IMR-90 (cell line): ENCODE data around the gene GALNT3. TPM values are rescaled to one million over a fixed set of nuclear protein-coding genes. Genes with fewer than 3 reads are reported as not detected.
A peak's percentile ranks its signal among the peaks of the same experiment; 100 is the strongest.

ENCODE experiments used
- ATAC-seq: fragments of 200-7000 bp; cut with Tn5 transposase; 2 replicates; pipeline ENCODE4 v1.9.1; 2020; ENCODE audit warnings: low read depth, mild to moderate bottlenecking, moderate library complexity
- BruUV-seq: library from RNA; stranded (reverse); fragments of 400-500 nt; replicated peaks from 2 replicates; lab custom pipeline; 2021; lab: Mats Ljungman, UMichigan
- CTCF ChIA-PET: fragments of 300-600 bp; formaldehyde crosslinking; extraction: SDS; loops from one replicate; lab custom pipeline; 2021; ENCODE audit warnings: antibody characterized with exemption; lab: Yijun Ruan, JAX
- POLR2A ChIA-PET: fragments of 300-600 bp; sonication (Branson Sonifier 250); formaldehyde crosslinking; loops from one replicate; lab custom pipeline; 2022; ENCODE audit warnings: antibody characterized with exemption; ENCODE audit not compliant: unreplicated experiment; lab: Charles Lee
- DNase-seq: peaks from one replicate; pipeline ENCODE4 v3.0.0; 2013
- H2AFZ ChIP-seq: replicated peaks from 2 replicates; pipeline ENCODE3; 2013; ENCODE audit warnings: low read length, mild to moderate bottlenecking; ENCODE audit not compliant: poor library complexity
- H2AK5ac ChIP-seq: 2 replicates; pipeline ENCODE4 v1.6.1; 2013; ENCODE audit warnings: low read depth, low read length, inconsistent platforms
- H2AK9ac ChIP-seq: replicated peaks from 2 replicates; pipeline ENCODE3; 2013; ENCODE audit warnings: mild to moderate bottlenecking, low read depth, low read length, moderate library complexity; ENCODE audit not compliant: poor library complexity
- H2BK120ac ChIP-seq: 2 replicates; pipeline ENCODE4 v1.6.1; 2013; ENCODE audit warnings: low read depth, low read length, inconsistent platforms
- H2BK15ac ChIP-seq: 3 replicates; pipeline ENCODE4 v1.6.1; 2013; ENCODE audit warnings: low read depth, low read length, inconsistent platforms
- H2BK20ac ChIP-seq: 2 replicates; pipeline ENCODE4 v1.6.1; 2013; ENCODE audit warnings: low read depth, mild to moderate bottlenecking, inconsistent platforms, low read length, moderate library complexity
- H2BK5ac ChIP-seq: 2 replicates; pipeline ENCODE4 v1.6.1; 2013; ENCODE audit warnings: mild to moderate bottlenecking, low read depth, low read length, inconsistent platforms; ENCODE audit not compliant: poor library complexity, severe bottlenecking
- H3K14ac ChIP-seq: replicated peaks from 2 replicates; pipeline ENCODE4 v1.6.1; 2013; ENCODE audit warnings: low read depth, low read length, inconsistent platforms
- H3K18ac ChIP-seq: 2 replicates; pipeline ENCODE4 v1.6.1; 2013; ENCODE audit warnings: low read depth, low read length, control low read depth
- H3K23ac ChIP-seq: 2 replicates; pipeline ENCODE4 v1.6.1; 2013; ENCODE audit warnings: low read depth, low read length, inconsistent platforms
- H3K27ac ChIP-seq: 2 replicates; pipeline ENCODE4 v1.5.1; 2013; ENCODE audit warnings: mild to moderate bottlenecking, control low read depth, low read length; ENCODE audit not compliant: insufficient read depth
- H3K27me3 ChIP-seq: 2 replicates; pipeline ENCODE4 v1.6.1; 2013; ENCODE audit warnings: low read length; ENCODE audit not compliant: control insufficient read depth, insufficient read depth
- H3K36me3 ChIP-seq: 2 replicates; pipeline ENCODE4 v1.6.1; 2013; ENCODE audit warnings: low read length, mixed read lengths; ENCODE audit not compliant: control insufficient read depth, insufficient read depth
- H3K4ac ChIP-seq: 2 replicates; pipeline ENCODE4 v1.6.1; 2013; ENCODE audit warnings: low read depth, low read length, inconsistent platforms
- H3K4me1 ChIP-seq: 2 replicates; pipeline ENCODE4 v1.6.1; 2013; ENCODE audit warnings: low read length, mixed read lengths; ENCODE audit not compliant: control insufficient read depth, insufficient read depth
- H3K4me2 ChIP-seq: 2 replicates; pipeline ENCODE4 v1.6.1; 2013; ENCODE audit warnings: low read depth, mild to moderate bottlenecking, control low read depth, low read length, moderate library complexity
- H3K4me3 ChIP-seq: 2 replicates; pipeline ENCODE4 v1.5.1; 2013; ENCODE audit warnings: low read depth, mild to moderate bottlenecking, control low read depth, low read length, moderate library complexity; ENCODE audit not compliant: insufficient read depth
- H3K56ac ChIP-seq: 2 replicates; pipeline ENCODE4 v1.6.1; 2013; ENCODE audit warnings: low read length, inconsistent platforms; ENCODE audit not compliant: insufficient read depth; ENCODE audit errors: extremely low read depth
- H3K79me1 ChIP-seq, 2 experiments: 2 replicates each; pipeline ENCODE4 v1.6.1; 2013; ENCODE audit warnings: low read length in 2 of 2, inconsistent platforms in 1 of 2, low read depth in 1 of 2
- H3K9ac ChIP-seq: 2 replicates; pipeline ENCODE4 v1.6.1; 2013; ENCODE audit warnings: low read depth, low read length, control low read depth
- H3K9me1 ChIP-seq: 2 replicates; pipeline ENCODE4 v1.6.1; 2013; ENCODE audit warnings: low read length, inconsistent platforms; ENCODE audit not compliant: insufficient read depth
- H3K9me3 ChIP-seq: 2 replicates; pipeline ENCODE4 v1.6.1; 2013; ENCODE audit warnings: low read length; ENCODE audit not compliant: control insufficient read depth, insufficient read depth
- H4K20me1 ChIP-seq: 2 replicates; pipeline ENCODE4 v1.6.1; 2013; ENCODE audit warnings: low read length, inconsistent platforms; ENCODE audit not compliant: insufficient read depth
- H4K5ac ChIP-seq: 2 replicates; pipeline ENCODE4 v1.6.1; 2013; ENCODE audit warnings: mild to moderate bottlenecking, low read depth, low read length, control low read depth
- H4K8ac ChIP-seq, 2 experiments: 2 replicates each; pipeline ENCODE4 v1.6.1; 2013; ENCODE audit warnings: low read depth in 2 of 2, low read length in 2 of 2, control low read depth in 1 of 2, inconsistent platforms in 1 of 2
- H4K91ac ChIP-seq: 2 replicates; pipeline ENCODE4 v1.6.1; 2013; ENCODE audit warnings: low read depth, low read length, inconsistent platforms; ENCODE audit not compliant: insufficient read depth
- BHLHE40 ChIP-seq: fragments of 150-350 bp; IDR thresholded peaks from 2 replicates; pipeline ENCODE4 v1.6.1; 2016; ENCODE audit warnings: mild to moderate bottlenecking, low read depth, low read length
- CEBPB ChIP-seq: IDR thresholded peaks from 2 replicates; pipeline ENCODE4 v1.6.1; 2012; ENCODE audit warnings: low read depth, low read length, improper control_type of control experiment
- CHD1 ChIP-seq: IDR thresholded peaks from 2 replicates; pipeline ENCODE4 v1.6.1; 2012; ENCODE audit warnings: low read depth, low read length, improper control_type of control experiment
- FOS ChIP-seq: fragments of 150-350 bp; IDR thresholded peaks from 2 replicates; pipeline ENCODE4 v1.6.1; 2016; ENCODE audit warnings: low read depth, low read length
- MAFK ChIP-seq: IDR thresholded peaks from 2 replicates; pipeline ENCODE4 v1.6.1; 2012; ENCODE audit warnings: low read depth, low read length, improper control_type of control experiment
- MAZ ChIP-seq: IDR thresholded peaks from 2 replicates; pipeline ENCODE4 v1.6.1; 2012; ENCODE audit warnings: low read depth, mild to moderate bottlenecking, low read length, improper control_type of control experiment, moderate library complexity, borderline replicate concordance
- MXI1 ChIP-seq: IDR thresholded peaks from 2 replicates; pipeline ENCODE4 v1.6.1; 2012; ENCODE audit warnings: low read depth, mild to moderate bottlenecking, low read length, moderate library complexity, borderline replicate concordance
- NFE2L2 ChIP-seq: fragments of 150-350 bp; IDR thresholded peaks from 2 replicates; pipeline ENCODE4 v1.6.1; 2016; ENCODE audit warnings: low read depth, mild to moderate bottlenecking, low read length
- POLR2A ChIP-seq: IDR thresholded peaks from 2 replicates; pipeline ENCODE4 v1.6.1; 2012; ENCODE audit warnings: mild to moderate bottlenecking, low read depth, low read length
- RAD21 ChIP-seq: IDR thresholded peaks from 2 replicates; pipeline ENCODE4 v1.6.1; 2012; ENCODE audit warnings: low read length, improper control_type of control experiment
- RCOR1 ChIP-seq: IDR thresholded peaks from 2 replicates; pipeline ENCODE4 v1.6.1; 2012; ENCODE audit warnings: mild to moderate bottlenecking, low read length, improper control_type of control experiment; ENCODE audit not compliant: insufficient replicate concordance
- RFX5 ChIP-seq: IDR thresholded peaks from 2 replicates; pipeline ENCODE4 v1.8.0; 2012; ENCODE audit warnings: low read depth, mild to moderate bottlenecking, low read length, moderate library complexity
- SMC3 ChIP-seq: fragments of 150-350 bp; IDR thresholded peaks from 2 replicates; pipeline ENCODE4 v1.6.1; 2016; ENCODE audit warnings: low read depth, mild to moderate bottlenecking, antibody characterized with exemption, low read length, moderate library complexity
- WGBS, 2 experiments: methylation state at CpG; one replicate each; pipeline versions ENCODE4 v1.1.5 to v1.1.7; 2013; ENCODE audit warnings: missing lambda C conversion rate in 2 of 2; ENCODE audit not compliant: insufficient read length in 1 of 2; ENCODE audit errors: extremely low coverage in 2 of 2; 5-methylcytosine and 5-hydroxymethylcytosine counted together
- dilution Hi-C: fragments of 300-500 bp; cut with HindIII; formaldehyde crosslinking; loops from one replicate; pipeline ENCODE4 v1.14.3; 2018; ENCODE audit warnings: low sequenced_read_pairs; ENCODE audit not compliant: unreplicated experiment
- in situ Hi-C: fragments of 300-500 bp; cut with MboI; formaldehyde crosslinking; loops from 3 replicates; pipeline ENCODE4 v1.14.3; 2019; ENCODE audit warnings: low sequenced_read_pairs, inconsistent platforms, mixed read lengths
- intact Hi-C: fragments of 100-400 bp; cut with micrococcal nuclease; formaldehyde crosslinking; loops from 2 replicates; pipeline ENCODE4 v1.10.0; 2022
- polyA plus RNA-seq, 3 experiments: library from polyadenylated mRNA; depleted of rRNA; stranded (reverse); fragments of >200 nt; gene quantifications; 2 replicates each; pipeline ENCODE4 v1.2.3, GENCODE V29; 2012; ENCODE audit warnings: low replicate concordance in 1 of 3
- total RNA-seq: library from RNA; depleted of rRNA; stranded (reverse); fragments of >200 nt; gene quantifications from 2 replicates; pipeline ENCODE4 v1.2.3, GENCODE V29; 2012
- TF ChIP-seq, protein P1 (sequence below): fragments of 150-350 bp; IDR thresholded peaks from 2 replicates; pipeline ENCODE4 v1.6.1; 2017; ENCODE audit warnings: mild to moderate bottlenecking, antibody characterized with exemption, low read length, low read depth
- TF ChIP-seq, protein P2 (sequence below): fragments of 150-350 bp; IDR thresholded peaks from 2 replicates; pipeline ENCODE4 v1.6.1; 2016; ENCODE audit warnings: low read depth, mild to moderate bottlenecking, low read length, moderate library complexity, borderline replicate concordance
- TF ChIP-seq, protein P3 (sequence below): conservative IDR thresholded peaks from 2 replicates; pipeline ENCODE4 v1.5.1; 2012; ENCODE audit warnings: mild to moderate bottlenecking, low read depth, low read length, improper control_type of control experiment

Gene GALNT3
- total and polyA plus RNA-seq, 2 of the 4 experiments (the other 2 are of a cell fraction), result 1.1 to 2.0 TPM

DNA sequence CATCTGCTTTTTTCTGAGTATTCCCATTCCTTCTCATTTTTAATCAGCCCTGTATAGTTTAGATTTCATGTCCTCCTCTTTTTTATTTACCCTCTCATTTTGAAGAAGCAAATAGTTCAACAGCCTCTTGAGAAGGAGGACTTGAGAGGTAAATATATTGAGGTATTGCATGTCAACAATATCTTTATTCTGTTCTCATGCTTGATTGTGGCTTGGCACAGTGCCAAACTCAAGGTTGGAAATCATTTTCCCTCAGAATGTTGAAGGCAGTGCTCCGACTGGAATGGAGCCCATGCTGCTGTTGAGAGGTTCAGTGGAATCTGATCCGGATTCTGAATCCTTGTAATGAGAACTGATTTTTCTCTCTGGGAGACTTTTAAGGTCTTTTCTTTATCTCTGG is 31.0 kb upstream of the GALNT3 start:
- TF ChIP-seq POLR2A (no peak), BHLHE40 (no peak), CHD1 (no peak), CEBPB (no peak), RCOR1 (no peak), MAFK (no peak), RAD21 (no peak), MAZ (no peak), MXI1 (no peak), FOS (no peak), RFX5 (no peak), SMC3 (no peak), NFE2L2 (no peak)
- TF ChIP-seq, protein P1, sequence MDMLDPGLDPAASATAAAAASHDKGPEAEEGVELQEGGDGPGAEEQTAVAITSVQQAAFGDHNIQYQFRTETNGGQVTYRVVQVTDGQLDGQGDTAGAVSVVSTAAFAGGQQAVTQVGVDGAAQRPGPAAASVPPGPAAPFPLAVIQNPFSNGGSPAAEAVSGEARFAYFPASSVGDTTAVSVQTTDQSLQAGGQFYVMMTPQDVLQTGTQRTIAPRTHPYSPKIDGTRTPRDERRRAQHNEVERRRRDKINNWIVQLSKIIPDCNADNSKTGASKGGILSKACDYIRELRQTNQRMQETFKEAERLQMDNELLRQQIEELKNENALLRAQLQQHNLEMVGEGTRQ, result no peak
- TF ChIP-seq, protein P2, sequence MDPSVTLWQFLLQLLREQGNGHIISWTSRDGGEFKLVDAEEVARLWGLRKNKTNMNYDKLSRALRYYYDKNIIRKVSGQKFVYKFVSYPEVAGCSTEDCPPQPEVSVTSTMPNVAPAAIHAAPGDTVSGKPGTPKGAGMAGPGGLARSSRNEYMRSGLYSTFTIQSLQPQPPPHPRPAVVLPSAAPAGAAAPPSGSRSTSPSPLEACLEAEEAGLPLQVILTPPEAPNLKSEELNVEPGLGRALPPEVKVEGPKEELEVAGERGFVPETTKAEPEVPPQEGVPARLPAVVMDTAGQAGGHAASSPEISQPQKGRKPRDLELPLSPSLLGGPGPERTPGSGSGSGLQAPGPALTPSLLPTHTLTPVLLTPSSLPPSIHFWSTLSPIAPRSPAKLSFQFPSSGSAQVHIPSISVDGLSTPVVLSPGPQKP, result no peak
- TF ChIP-seq, protein P3, sequence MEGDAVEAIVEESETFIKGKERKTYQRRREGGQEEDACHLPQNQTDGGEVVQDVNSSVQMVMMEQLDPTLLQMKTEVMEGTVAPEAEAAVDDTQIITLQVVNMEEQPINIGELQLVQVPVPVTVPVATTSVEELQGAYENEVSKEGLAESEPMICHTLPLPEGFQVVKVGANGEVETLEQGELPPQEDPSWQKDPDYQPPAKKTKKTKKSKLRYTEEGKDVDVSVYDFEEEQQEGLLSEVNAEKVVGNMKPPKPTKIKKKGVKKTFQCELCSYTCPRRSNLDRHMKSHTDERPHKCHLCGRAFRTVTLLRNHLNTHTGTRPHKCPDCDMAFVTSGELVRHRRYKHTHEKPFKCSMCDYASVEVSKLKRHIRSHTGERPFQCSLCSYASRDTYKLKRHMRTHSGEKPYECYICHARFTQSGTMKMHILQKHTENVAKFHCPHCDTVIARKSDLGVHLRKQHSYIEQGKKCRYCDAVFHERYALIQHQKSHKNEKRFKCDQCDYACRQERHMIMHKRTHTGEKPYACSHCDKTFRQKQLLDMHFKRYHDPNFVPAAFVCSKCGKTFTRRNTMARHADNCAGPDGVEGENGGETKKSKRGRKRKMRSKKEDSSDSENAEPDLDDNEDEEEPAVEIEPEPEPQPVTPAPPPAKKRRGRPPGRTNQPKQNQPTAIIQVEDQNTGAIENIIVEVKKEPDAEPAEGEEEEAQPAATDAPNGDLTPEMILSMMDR, result no peak
- H3K4me1 ChIP-seq, result no peaks in the 10 kb centered on the region; the same call in 1 of the 2 replicates
- no peak overlapping the region for H2AK5ac ChIP-seq
- ChIA-PET POLR2A (no interaction called here), CTCF (no interaction called here)
- H2BK120ac ChIP-seq, result no peak overlapping the region
- in situ Hi-C loops (no loop called here), dilution Hi-C loops (no loop called here), intact Hi-C loops (no loop called here)
- H3K4me3 ChIP-seq, result no peak overlapping the region
- no peak overlapping the region for H4K5ac ChIP-seq
- no peaks in the 10 kb centered on the region for H3K27me3 ChIP-seq
- H2BK15ac ChIP-seq, result no peak overlapping the region
- WGBS, 2 experiments, result 0% methylated on average over 1 of the region's 2 CpGs; no CpG with 5 or more reads in 1 of the 2 experiments
- no peak overlapping the region for H3K18ac ChIP-seq
- H3K9me1 ChIP-seq, result no peaks in the 10 kb centered on the region
- H3K4me2 ChIP-seq, result no peak overlapping the region
- no peaks in the 10 kb centered on the region for H4K20me1 ChIP-seq
- H3K27ac ChIP-seq, result no peak overlapping the region
- no peak overlapping the region for H2BK5ac ChIP-seq
- no peaks in the 10 kb centered on the region for H3K79me1 ChIP-seq
- H4K91ac ChIP-seq, result no peak overlapping the region
- H3K9ac ChIP-seq, result no peak overlapping the region
- no peak overlapping the region for H2AK9ac ChIP-seq
- H3K36me3 ChIP-seq, result no peaks in the 10 kb centered on the region
- H3K14ac ChIP-seq, result no peak overlapping the region
- H2AFZ ChIP-seq, result no peak overlapping the region
- H3K56ac ChIP-seq, result no peak overlapping the region
- no peak for ATAC-seq
- H3K9me3 ChIP-seq, result no peaks in the 10 kb centered on the region
- H4K8ac ChIP-seq, result no peak overlapping the region
- H3K23ac ChIP-seq, result no peak overlapping the region
- no peak overlapping the region for H2BK20ac ChIP-seq
- DNase-seq, result peak; percentile 44
- no peak overlapping the region for H3K4ac ChIP-seq
- no TSS peak for BruUV-seq
